Measurements from ENCODE around the gene KMT2E. TPM values are rescaled to one million over a fixed set of nuclear protein-coding genes. Genes with fewer than 3 reads are reported as not detected.
"Not testable (repeated sequence)": the region's sequence is repeated elsewhere in the genome, so short reads cannot be mapped to it uniquely, and the experiment has no call there.

The KMT2E gene
- total RNA-seq, 1 experiment from 2014 or later, result 52.3 TPM

DNA sequence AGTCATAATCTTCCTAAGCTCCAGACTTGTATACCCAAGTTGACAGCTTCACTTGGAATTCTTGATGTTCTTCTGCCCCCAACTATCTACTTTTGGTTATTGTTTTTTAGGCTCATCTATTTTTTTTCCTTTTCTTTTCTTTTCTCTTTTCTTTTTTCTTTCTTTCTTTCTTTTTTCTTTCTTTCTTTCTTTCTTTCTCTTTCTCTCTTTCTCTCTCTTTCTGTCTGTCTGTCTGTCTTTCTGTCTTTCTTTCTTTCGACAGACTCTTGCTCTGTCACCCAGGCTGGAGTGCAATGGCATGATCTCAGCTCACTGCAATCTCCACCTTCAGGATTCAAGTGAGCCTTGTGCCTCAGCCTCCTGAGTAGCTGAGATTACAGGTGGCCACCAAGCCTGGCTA lies 36.5 kb downstream of the KMT2E start:
- ATAC-seq (no peak), DNase-seq (ENCODE audit: low spot score) (no peak)
- ChIA-PET POLR2A (no interaction called here), CTCF (no interaction called here)
- Mint-ChIP-seq H3K4me3 (no peak overlapping the region), H3K9me3 (no peaks in the 10 kb centered on the region), H3K27me3 (ENCODE audit: low read depth) (no peaks in the 10 kb centered on the region), H3K4me1 (peaks cover 10% of the 10 kb centered on the region), H3K36me3 (peaks cover 31% of the 10 kb centered on the region), H3K27ac (no peak overlapping the region)
- TF ChIP-seq ZNF396 (CRISPR knock-in tag; IDR thresholded peaks at IDR 0.05; ENCODE audit: borderline replicate concordance) (no peak), CBFB (CRISPR knock-in tag; IDR thresholded peaks at IDR 0.05; ENCODE audit: low read depth) (no peak), NFYB (CRISPR knock-in tag; conservative IDR thresholded peaks at IDR 0.05; ENCODE audit: low read depth) (no peak), TEAD4 (CRISPR knock-in tag; IDR thresholded peaks at IDR 0.05) (no peak)

- Mint-ChIP-seq H3K36me3 (peaks cover 27% of the 10 kb centered on the region), H3K27ac (peak overlapping the region; percentile 88), H3K4me1 (peaks cover 14% of the 10 kb centered on the region)
- POLR2A ChIA-PET; CTCF ChIA-PET; H3K27me3 Mint-ChIP-seq (ENCODE audit: low read depth); ATAC-seq; H3K9me3 Mint-ChIP-seq; DNase-seq (ENCODE audit: low spot score); H3K4me3 Mint-ChIP-seq: not testable (repeated sequence)
Observed at GRCh38 chr7:105050899-105051298, 36.9 kb downstream of the KMT2E start.

- no peak overlapping the region for H3K4me3 Mint-ChIP-seq
- ChIA-PET POLR2A (no interaction called here), CTCF (interaction anchor here (0.7 kb wide), 1 partner anchor 12 kb away, joined by 3 read pairs; no protein-coding TSS in a partner anchor)
- H3K27me3 Mint-ChIP-seq (ENCODE audit: low read depth), result no peaks in the 10 kb centered on the region
- ATAC-seq (no peak), DNase-seq (ENCODE audit: low spot score) (no peak)
- peak overlapping the region; percentile 91 for H3K27ac Mint-ChIP-seq
- TF ChIP-seq TCF7 (CRISPR knock-in tag; IDR thresholded peaks at IDR 0.05; ENCODE audit: low read depth) (no peak), GTF2I (CRISPR knock-in tag; conservative IDR thresholded peaks at IDR 0.05) (no peak), ZNF138 (CRISPR knock-in tag; conservative IDR thresholded peaks at IDR 0.05) (no peak), ZNF281 (CRISPR knock-in tag; IDR thresholded peaks at IDR 0.05) (no peak), ARID4B (CRISPR knock-in tag; IDR thresholded peaks at IDR 0.05; ENCODE audit: borderline replicate concordance) (no peak), PRRX2 (CRISPR knock-in tag; IDR thresholded peaks at IDR 0.05) (no peak), SMAD3 (CRISPR knock-in tag; IDR thresholded peaks at IDR 0.05; ENCODE audit: borderline replicate concordance) (no peak), ZNF263 (CRISPR knock-in tag; IDR thresholded peaks at IDR 0.05; ENCODE audit: low read depth) (no peak), NR1H2 (CRISPR knock-in tag; IDR thresholded peaks at IDR 0.05) (no peak)
- TF ChIP-seq, protein P1, sequence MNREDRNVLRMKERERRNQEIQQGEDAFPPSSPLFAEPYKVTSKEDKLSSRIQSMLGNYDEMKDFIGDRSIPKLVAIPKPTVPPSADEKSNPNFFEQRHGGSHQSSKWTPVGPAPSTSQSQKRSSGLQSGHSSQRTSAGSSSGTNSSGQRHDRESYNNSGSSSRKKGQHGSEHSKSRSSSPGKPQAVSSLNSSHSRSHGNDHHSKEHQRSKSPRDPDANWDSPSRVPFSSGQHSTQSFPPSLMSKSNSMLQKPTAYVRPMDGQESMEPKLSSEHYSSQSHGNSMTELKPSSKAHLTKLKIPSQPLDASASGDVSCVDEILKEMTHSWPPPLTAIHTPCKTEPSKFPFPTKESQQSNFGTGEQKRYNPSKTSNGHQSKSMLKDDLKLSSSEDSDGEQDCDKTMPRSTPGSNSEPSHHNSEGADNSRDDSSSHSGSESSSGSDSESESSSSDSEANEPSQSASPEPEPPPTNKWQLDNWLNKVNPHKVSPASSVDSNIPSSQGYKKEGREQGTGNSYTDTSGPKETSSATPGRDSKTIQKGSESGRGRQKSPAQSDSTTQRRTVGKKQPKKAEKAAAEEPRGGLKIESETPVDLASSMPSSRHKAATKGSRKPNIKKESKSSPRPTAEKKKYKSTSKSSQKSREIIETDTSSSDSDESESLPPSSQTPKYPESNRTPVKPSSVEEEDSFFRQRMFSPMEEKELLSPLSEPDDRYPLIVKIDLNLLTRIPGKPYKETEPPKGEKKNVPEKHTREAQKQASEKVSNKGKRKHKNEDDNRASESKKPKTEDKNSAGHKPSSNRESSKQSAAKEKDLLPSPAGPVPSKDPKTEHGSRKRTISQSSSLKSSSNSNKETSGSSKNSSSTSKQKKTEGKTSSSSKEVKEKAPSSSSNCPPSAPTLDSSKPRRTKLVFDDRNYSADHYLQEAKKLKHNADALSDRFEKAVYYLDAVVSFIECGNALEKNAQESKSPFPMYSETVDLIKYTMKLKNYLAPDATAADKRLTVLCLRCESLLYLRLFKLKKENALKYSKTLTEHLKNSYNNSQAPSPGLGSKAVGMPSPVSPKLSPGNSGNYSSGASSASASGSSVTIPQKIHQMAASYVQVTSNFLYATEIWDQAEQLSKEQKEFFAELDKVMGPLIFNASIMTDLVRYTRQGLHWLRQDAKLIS (CRISPR knock-in tag; IDR thresholded peaks at IDR 0.05; ENCODE audit: borderline replicate concordance), result no peak
- peaks cover 7% of the 10 kb centered on the region for H3K36me3 Mint-ChIP-seq
- H3K9me3 Mint-ChIP-seq, result no peaks in the 10 kb centered on the region
- H3K4me1 Mint-ChIP-seq, result peaks cover 28% of the 10 kb centered on the region
Observed at GRCh38 chr7:105055084-105055483, 41.1 kb downstream of the KMT2E start.
